Measurements from ENCODE around the gene EPN1.
"Not testable (repeated sequence)": the region's sequence is repeated elsewhere in the genome, so short reads cannot be mapped to it uniquely, and the experiment has no call there.

EPN1 gene

GRCh38 chr19:55694656-55695491 is 19.8 kb downstream of the EPN1 start:
- DNase-seq, result no peak

GRCh38 chr19:55695511-55696290 is 20.7 kb downstream of the EPN1 start:
- no peak for DNase-seq

GRCh38 chr19:55696301-55697068 is 21.5 kb downstream of the EPN1 start:
- no peak for DNase-seq

GRCh38 chr19:55697069-55697440 is 22.0 kb downstream of the EPN1 start:
- DNase-seq, result no peak

GRCh38 chr19:55697698-55698097 is 22.7 kb downstream of the EPN1 start:
- no peak for DNase-seq

GRCh38 chr19:55698256-55698655 is 23.2 kb downstream of the EPN1 start:
- DNase-seq, result no peak

- DNase-seq, result no peak
These were observed 24.2 kb downstream of the EPN1 start for GRCh38 chr19:55699221-55699620.

- no peak for DNase-seq
These were observed 25.8 kb downstream of the EPN1 start for GRCh38 chr19:55700813-55701212.

GRCh38 chr19:55702131-55702627 is 27.2 kb downstream of the EPN1 start:
- no peak for DNase-seq

- no peak for DNase-seq
These were observed 28.8 kb downstream of the EPN1 start for GRCh38 chr19:55703790-55704215.

GRCh38 chr19:55704494-55705245 is 29.6 kb downstream of the EPN1 start:
- no peak for DNase-seq

- no peak for DNase-seq
These were observed 30.9 kb downstream of the EPN1 start for GRCh38 chr19:55705972-55706371.

GRCh38 chr19:55711719-55712118 is 36.7 kb downstream of the EPN1 start:
- DNase-seq, result no peak

- DNase-seq, result no peak
These were observed 38.0 kb downstream of the EPN1 start for GRCh38 chr19:55712804-55713631.

- DNase-seq, result no peak
These were observed 41.5 kb downstream of the EPN1 start for GRCh38 chr19:55716531-55716930.

- no peak for DNase-seq
These were observed 42.2 kb downstream of the EPN1 start for GRCh38 chr19:55717251-55717650.

- DNase-seq, result not testable (repeated sequence)
These were observed 43.1 kb downstream of the EPN1 start for GRCh38 chr19:55717879-55718711.

- no peak for DNase-seq
These were observed 45.3 kb downstream of the EPN1 start for GRCh38 chr19:55720214-55720746.

- DNase-seq, result no peak
These were observed 45.8 kb downstream of the EPN1 start for GRCh38 chr19:55720801-55721200.

GRCh38 chr19:55723491-55723890 is 48.5 kb downstream of the EPN1 start:
- no peak for DNase-seq
